HCT116 (cell line): ENCODE results near the gene DOCK11. TPM values are rescaled to one million over a fixed set of nuclear protein-coding genes. Genes with fewer than 3 reads are reported as not detected.

Experiments used
- ATAC-seq: fragments of 200-7000 bp; cut with Tn5 transposase; 2 replicates; pipeline ENCODE4 v1.9.1; 2020; ENCODE audit warnings: mild to moderate bottlenecking, moderate library complexity
- BruUV-seq: library from RNA; stranded (reverse); fragments of 400-500 nt; replicated peaks from 2 replicates; lab custom pipeline; 2021; lab: Mats Ljungman, UMichigan
- CTCF ChIA-PET: fragments of 300-600 bp; sonication (Branson Sonifier 250); formaldehyde crosslinking; loops from one replicate; lab custom pipeline; 2021; ENCODE audit warnings: antibody characterized with exemption; lab: Charles Lee
- POLR2A ChIA-PET: fragments of 300-600, 350-600 bp; sonication (Branson Sonifier 250); formaldehyde crosslinking; loops from one replicate; lab custom pipeline; 2021; ENCODE audit warnings: antibody characterized with exemption; lab: Charles Lee
- RAD21 ChIA-PET, 2 experiments: fragments of 300-600 bp; sonication (Branson Sonifier 250); formaldehyde crosslinking; loops; one replicate each; lab custom pipeline; 2023; ENCODE audit warnings: low total read pairs in 2 of 2; ENCODE audit not compliant: uncharacterized antibody in 2 of 2, unreplicated experiment in 2 of 2, low non-redundant PET in 1 of 2; lab: Charles Lee
- DNase-seq: peaks from one replicate; pipeline ENCODE4 v3.0.0-alpha.2; 2010; ENCODE audit warnings: low read depth, low spot score
- H2AFZ ChIP-seq: fragments of 200-600 bp; shearing (Covaris generic), sonication (generic); 2 replicates; pipeline ENCODE4 v1.6.1; 2017; ENCODE audit warnings: low read depth, mixed run types, mixed read lengths, antibody characterized with exemption, low read length; ENCODE audit not compliant: poor library complexity, severe bottlenecking
- H3K27ac ChIP-seq: 2 replicates; pipeline ENCODE4 v1.5.1; 2012; ENCODE audit warnings: low read depth, low read length
- H3K27me3 ChIP-seq: fragments of 200-600 bp; sonication (generic); 2 replicates; pipeline ENCODE4 v1.6.1; 2016; ENCODE audit warnings: mixed run types, low read length, mixed read lengths; ENCODE audit not compliant: insufficient read depth
- H3K36me3 ChIP-seq, 2 experiments: fragments of 200-500 bp in 1 of 2; fragments of 200-600 bp in 1 of 2; sonication (Bioruptor generic) in 1 of 2; sonication (generic) in 1 of 2; 2 replicates each; pipeline versions ENCODE4 v1.5.1 to v1.6.1; 2014 to 2016; ENCODE audit warnings: low read length in 2 of 2, inconsistent platforms in 1 of 2, mixed read lengths in 1 of 2, mixed run types in 1 of 2; ENCODE audit not compliant: insufficient read depth in 2 of 2, control insufficient read depth in 1 of 2
- H3K4me1 ChIP-seq, 2 experiments: fragments of 200-600 bp in 1 of 2; sonication (generic) in 1 of 2; 2 replicates each; pipeline versions ENCODE4 v1.5.1 to v1.6.1; 2012 to 2017; ENCODE audit warnings: low read length in 2 of 2, inconsistent platforms in 1 of 2, mild to moderate bottlenecking in 1 of 2, mixed read lengths in 1 of 2, mixed run types in 1 of 2, moderate library complexity in 1 of 2; ENCODE audit not compliant: insufficient read depth in 2 of 2, control insufficient read depth in 1 of 2
- H3K4me2 ChIP-seq: fragments of 200-600 bp; sonication (generic); 2 replicates; pipeline ENCODE4 v1.6.1; 2017; ENCODE audit warnings: mixed run types, low read length, mixed read lengths
- H3K4me3 ChIP-seq, 2 experiments: fragments of 200-600 bp in 1 of 2; sonication (generic) in 1 of 2; replicated peaks in 1 of 2; 2 replicates each; pipeline ENCODE4 v1.5.1; 2011 to 2016; ENCODE audit warnings: low read length in 2 of 2, control low read depth in 1 of 2, low read depth in 1 of 2, mild to moderate bottlenecking in 1 of 2, mixed read lengths in 1 of 2, mixed run types in 1 of 2
- H3K79me2 ChIP-seq: fragments of 200-600 bp; sonication (generic); 2 replicates; pipeline ENCODE4 v1.6.1; 2017; ENCODE audit warnings: mild to moderate bottlenecking, mixed run types, low read length, moderate library complexity, mixed read lengths; ENCODE audit not compliant: insufficient read depth
- H3K9ac ChIP-seq: fragments of 200-600 bp; sonication (generic); 2 replicates; pipeline ENCODE4 v1.6.1; 2016; ENCODE audit warnings: low read length, mixed read lengths
- H3K9me2 ChIP-seq: fragments of 200-600 bp; sonication (generic), shearing (Covaris generic); 2 replicates; pipeline ENCODE4 v1.6.1; 2017; ENCODE audit warnings: mixed run types, mild to moderate bottlenecking, moderate library complexity; ENCODE audit not compliant: insufficient read depth
- H3K9me3 ChIP-seq, 2 experiments: fragments of 200-500 bp in 1 of 2; fragments of 200-600 bp in 1 of 2; sonication (Bioruptor generic) in 1 of 2; sonication (generic) in 1 of 2; 2 replicates each; pipeline ENCODE4 v1.6.1; 2014 to 2017; ENCODE audit warnings: low read length in 2 of 2, mixed read lengths in 2 of 2, inconsistent platforms in 1 of 2, low read depth in 1 of 2, mild to moderate bottlenecking in 1 of 2, mixed run types in 1 of 2, moderate library complexity in 1 of 2; ENCODE audit not compliant: control insufficient read depth in 1 of 2, insufficient read depth in 1 of 2
- H4K20me1 ChIP-seq: fragments of 200-600 bp; sonication (generic), shearing (Covaris generic); 2 replicates; pipeline ENCODE4 v1.6.1; 2017; ENCODE audit warnings: mixed run types, mild to moderate bottlenecking, moderate library complexity; ENCODE audit not compliant: insufficient read depth
- CBX3 ChIP-seq: IDR thresholded peaks from 2 replicates; pipeline ENCODE4 v1.6.1; 2012; ENCODE audit warnings: low read depth
- EGR1 ChIP-seq: IDR thresholded peaks from 2 replicates; pipeline ENCODE4 v1.6.1; 2012; ENCODE audit warnings: low read depth
- EZH2 ChIP-seq: fragments of 200-600 bp; sonication (generic); IDR thresholded peaks from 2 replicates; pipeline ENCODE4 v1.6.1; 2017; ENCODE audit warnings: antibody characterized with exemption, mixed run types
- EZH2phosphoT487 ChIP-seq: fragments of 200-600 bp; IDR thresholded peaks from 2 replicates; pipeline ENCODE4 v1.6.1; 2018; ENCODE audit warnings: antibody characterized with exemption, borderline replicate concordance
- FOSL1 ChIP-seq: IDR thresholded peaks from 2 replicates; pipeline ENCODE4 v1.6.1; 2012; ENCODE audit warnings: low read depth
- POLR2A ChIP-seq: IDR thresholded peaks from 2 replicates; pipeline ENCODE4 v1.7.0; 2011; ENCODE audit warnings: borderline replicate concordance; ENCODE audit not compliant: insufficient read depth, insufficient read length; ENCODE audit errors: extremely low read depth
- POLR2AphosphoS5 ChIP-seq: IDR thresholded peaks from 2 replicates; pipeline ENCODE4 v1.6.1; 2011; ENCODE audit warnings: mild to moderate bottlenecking, low read depth, low read length, moderate library complexity
- SIN3A ChIP-seq: IDR thresholded peaks from 2 replicates; pipeline ENCODE4 v1.6.1; 2012; ENCODE audit warnings: low read depth
- SRF ChIP-seq: IDR thresholded peaks from 2 replicates; pipeline ENCODE4 v1.6.1; 2012; ENCODE audit warnings: low read depth
- TCF7L2 ChIP-seq: IDR thresholded peaks from 2 replicates; pipeline ENCODE4 v1.7.0; 2011; ENCODE audit warnings: borderline replicate concordance, inconsistent platforms; ENCODE audit not compliant: insufficient read depth, insufficient read length; ENCODE audit errors: extremely low read depth
- YY1 ChIP-seq: IDR thresholded peaks from 2 replicates; pipeline ENCODE4 v1.6.1; 2011; ENCODE audit warnings: low read length, low read depth, moderate library complexity, mild to moderate bottlenecking; ENCODE audit not compliant: insufficient replicate concordance; ENCODE audit errors: extremely low read depth
- ZNF274 ChIP-seq: fragments of 200-500 bp; sonication (Bioruptor generic); IDR thresholded peaks from 2 replicates; pipeline ENCODE4 v1.6.1; 2014; ENCODE audit warnings: mild to moderate bottlenecking, low read depth, low read length, inconsistent platforms
- intact Hi-C: fragments of 100-400 bp; cut with micrococcal nuclease; formaldehyde crosslinking; loops from 2 replicates; pipeline ENCODE4 v1.10.0; 2022
- total RNA-seq: library from RNA; stranded (reverse); gene quantifications from one replicate; pipeline ENCODE4 v1.2.1, GENCODE V29; 2021; ENCODE audit not compliant: unreplicated experiment
- TF ChIP-seq, protein P1 (sequence below), 3 experiments: fragments of 200-600 bp in 1 of 3; sonication (generic) in 1 of 3; IDR thresholded peaks in 2 of 3; conservative IDR thresholded peaks in 1 of 3; 2 replicates each; pipeline ENCODE4 v1.5.1; 2012 to 2017; ENCODE audit warnings: low read depth in 2 of 3, low read length in 2 of 3, antibody characterized with exemption in 1 of 3, borderline replicate concordance in 1 of 3, control low read depth in 1 of 3, mild to moderate bottlenecking in 1 of 3, mixed read lengths in 1 of 3, mixed run types in 1 of 3, moderate library complexity in 1 of 3; ENCODE audit not compliant: insufficient read depth in 1 of 3
- TF ChIP-seq, protein P2 (sequence below): IDR thresholded peaks from 2 replicates; pipeline ENCODE4 v1.6.1; 2012; ENCODE audit warnings: low read depth
- TF ChIP-seq, protein P3 (sequence below): IDR thresholded peaks from 2 replicates; pipeline ENCODE4 v1.6.1; 2012

The DOCK11 gene
- total RNA-seq, 1 experiment from 2014 or later = 0.59 TPM

DNA sequence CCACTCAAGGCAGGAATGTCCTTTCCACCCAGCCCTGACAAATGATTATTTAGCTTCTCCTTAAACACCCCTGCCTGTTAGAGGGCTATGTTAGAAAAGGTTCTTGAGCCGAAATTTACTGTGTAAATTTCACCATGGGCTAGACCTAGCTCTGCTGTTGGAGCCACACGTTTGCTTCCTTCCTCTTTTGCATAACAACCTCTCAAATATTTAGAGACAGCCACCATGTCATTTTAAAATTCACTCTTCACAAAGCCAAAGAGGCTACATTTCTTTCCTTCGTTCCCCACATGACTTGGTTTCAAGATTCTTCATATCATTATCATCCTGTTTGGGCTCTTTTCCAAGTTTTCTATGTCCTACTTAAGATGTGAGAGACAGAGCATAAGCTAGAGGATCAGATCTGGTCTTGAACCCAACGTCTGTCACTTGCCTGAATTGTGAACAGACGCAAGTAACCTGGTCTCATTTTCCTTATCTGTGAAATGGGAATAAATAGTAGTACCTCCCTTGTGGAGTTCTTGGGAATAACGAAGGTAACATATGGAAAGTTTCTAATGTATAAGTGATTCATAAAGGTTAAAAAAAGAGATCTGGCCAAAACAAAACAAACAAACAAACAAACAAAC is 6.7 kb downstream of the DOCK11 start:
- Histone ChIP-seq H3K4me3 (no peak overlapping the region), H3K36me3 (no peaks in the 10 kb centered on the region), H3K9me3 (no peaks in the 10 kb centered on the region), H3K4me1 (no peaks in the 10 kb centered on the region), H4K20me1 (no peaks in the 10 kb centered on the region), H3K9me2 (no peaks in the 10 kb centered on the region), H3K4me2 (no peak overlapping the region), H3K79me2 (no peaks in the 10 kb centered on the region), H2AFZ (no peak overlapping the region), H3K9ac (no peak overlapping the region), H3K27me3 (no peaks in the 10 kb centered on the region), H3K27ac (no peak overlapping the region)
- ChIA-PET CTCF (no interaction called here), POLR2A (no interaction called here), RAD21 (no interaction called here)
- intact Hi-C loops = no loop called here
- TF ChIP-seq EZH2phosphoT487 (no peak), TCF7L2 (no peak), POLR2AphosphoS5 (no peak), EGR1 (no peak), SRF (no peak), YY1 (no peak), EZH2 (no peak), ZNF274 (no peak), POLR2A (no peak), CBX3 (no peak), FOSL1 (no peak), SIN3A (no peak)
- TF ChIP-seq, protein P1, sequence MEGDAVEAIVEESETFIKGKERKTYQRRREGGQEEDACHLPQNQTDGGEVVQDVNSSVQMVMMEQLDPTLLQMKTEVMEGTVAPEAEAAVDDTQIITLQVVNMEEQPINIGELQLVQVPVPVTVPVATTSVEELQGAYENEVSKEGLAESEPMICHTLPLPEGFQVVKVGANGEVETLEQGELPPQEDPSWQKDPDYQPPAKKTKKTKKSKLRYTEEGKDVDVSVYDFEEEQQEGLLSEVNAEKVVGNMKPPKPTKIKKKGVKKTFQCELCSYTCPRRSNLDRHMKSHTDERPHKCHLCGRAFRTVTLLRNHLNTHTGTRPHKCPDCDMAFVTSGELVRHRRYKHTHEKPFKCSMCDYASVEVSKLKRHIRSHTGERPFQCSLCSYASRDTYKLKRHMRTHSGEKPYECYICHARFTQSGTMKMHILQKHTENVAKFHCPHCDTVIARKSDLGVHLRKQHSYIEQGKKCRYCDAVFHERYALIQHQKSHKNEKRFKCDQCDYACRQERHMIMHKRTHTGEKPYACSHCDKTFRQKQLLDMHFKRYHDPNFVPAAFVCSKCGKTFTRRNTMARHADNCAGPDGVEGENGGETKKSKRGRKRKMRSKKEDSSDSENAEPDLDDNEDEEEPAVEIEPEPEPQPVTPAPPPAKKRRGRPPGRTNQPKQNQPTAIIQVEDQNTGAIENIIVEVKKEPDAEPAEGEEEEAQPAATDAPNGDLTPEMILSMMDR (IDR thresholded peaks at IDR 0.05 in 2 of 3, conservative IDR thresholded peaks at IDR 0.05 in 1 of 3; ENCODE audit: borderline replicate concordance in 1 of 3, insufficient read depth in 1 of 3, low read depth in 2 of 3, low read length in 2 of 3) = no peak
- TF ChIP-seq, protein P2, sequence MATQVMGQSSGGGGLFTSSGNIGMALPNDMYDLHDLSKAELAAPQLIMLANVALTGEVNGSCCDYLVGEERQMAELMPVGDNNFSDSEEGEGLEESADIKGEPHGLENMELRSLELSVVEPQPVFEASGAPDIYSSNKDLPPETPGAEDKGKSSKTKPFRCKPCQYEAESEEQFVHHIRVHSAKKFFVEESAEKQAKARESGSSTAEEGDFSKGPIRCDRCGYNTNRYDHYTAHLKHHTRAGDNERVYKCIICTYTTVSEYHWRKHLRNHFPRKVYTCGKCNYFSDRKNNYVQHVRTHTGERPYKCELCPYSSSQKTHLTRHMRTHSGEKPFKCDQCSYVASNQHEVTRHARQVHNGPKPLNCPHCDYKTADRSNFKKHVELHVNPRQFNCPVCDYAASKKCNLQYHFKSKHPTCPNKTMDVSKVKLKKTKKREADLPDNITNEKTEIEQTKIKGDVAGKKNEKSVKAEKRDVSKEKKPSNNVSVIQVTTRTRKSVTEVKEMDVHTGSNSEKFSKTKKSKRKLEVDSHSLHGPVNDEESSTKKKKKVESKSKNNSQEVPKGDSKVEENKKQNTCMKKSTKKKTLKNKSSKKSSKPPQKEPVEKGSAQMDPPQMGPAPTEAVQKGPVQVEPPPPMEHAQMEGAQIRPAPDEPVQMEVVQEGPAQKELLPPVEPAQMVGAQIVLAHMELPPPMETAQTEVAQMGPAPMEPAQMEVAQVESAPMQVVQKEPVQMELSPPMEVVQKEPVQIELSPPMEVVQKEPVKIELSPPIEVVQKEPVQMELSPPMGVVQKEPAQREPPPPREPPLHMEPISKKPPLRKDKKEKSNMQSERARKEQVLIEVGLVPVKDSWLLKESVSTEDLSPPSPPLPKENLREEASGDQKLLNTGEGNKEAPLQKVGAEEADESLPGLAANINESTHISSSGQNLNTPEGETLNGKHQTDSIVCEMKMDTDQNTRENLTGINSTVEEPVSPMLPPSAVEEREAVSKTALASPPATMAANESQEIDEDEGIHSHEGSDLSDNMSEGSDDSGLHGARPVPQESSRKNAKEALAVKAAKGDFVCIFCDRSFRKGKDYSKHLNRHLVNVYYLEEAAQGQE = no peak
- TF ChIP-seq, protein P3, sequence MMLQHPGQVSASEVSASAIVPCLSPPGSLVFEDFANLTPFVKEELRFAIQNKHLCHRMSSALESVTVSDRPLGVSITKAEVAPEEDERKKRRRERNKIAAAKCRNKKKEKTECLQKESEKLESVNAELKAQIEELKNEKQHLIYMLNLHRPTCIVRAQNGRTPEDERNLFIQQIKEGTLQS = no peak
- ATAC-seq (no peak), DNase-seq (no peak)
- no TSS peak for BruUV-seq
